Esophagus muscularis mucosa (tissue), 4 donors: ENCODE results near the gene CEP95. TPM values are rescaled to one million over a fixed set of nuclear protein-coding genes. Genes with fewer than 3 reads are reported as not detected.
"Not testable (repeated sequence)": the region's sequence is repeated elsewhere in the genome, so short reads cannot be mapped to it uniquely, and the experiment has no call there.

Source experiments
- DNase-seq: peaks from one replicate; pipeline ENCODE4 v3.0.0-alpha.2; 2017; ENCODE audit errors: extremely low spot score
- H3K27ac ChIP-seq, 4 donors: fragments of 200-600 bp; sonication (generic); replicated peaks in 1 of 4; 1 replicate in 3 of 4; 2 replicates in 1 of 4; pipeline ENCODE4 v1.5.1; 2016 to 2019; ENCODE audit warnings: mild to moderate bottlenecking in 1 of 4
- H3K27me3 ChIP-seq, 4 donors: fragments of 200-600 bp; sonication (generic); one replicate each; pipeline versions ENCODE4 v1.5.1 to v1.6.0; 2016 to 2019
- H3K36me3 ChIP-seq, 4 donors: fragments of 200-600 bp; sonication (generic); one replicate each; pipeline ENCODE4 v1.5.1; 2016 to 2019
- H3K4me1 ChIP-seq, 4 donors: fragments of 200-600 bp; sonication (generic); one replicate each; pipeline ENCODE4 v1.5.1; 2016 to 2019
- H3K4me3 ChIP-seq, 4 donors: fragments of 200-600 bp; sonication (generic); 1 replicate in 2 of 4; 2 replicates in 2 of 4; pipeline ENCODE4 v1.5.1; 2016 to 2019; ENCODE audit warnings: mild to moderate bottlenecking in 4 of 4, moderate library complexity in 1 of 4
- H3K9me3 ChIP-seq, 4 donors: fragments of 200-600 bp; sonication (generic); 1 replicate in 3 of 4; 2 replicates in 1 of 4; pipeline ENCODE4 v1.5.1; 2016 to 2019
- CTCF ChIP-seq, 3 experiments: fragments of 200-600 bp in 2 of 3; fragments of 450-650 bp in 1 of 3; sonication (generic) in 2 of 3; IDR thresholded peaks; one replicate each; pipeline ENCODE4 v1.5.1; 2017 to 2019; ENCODE audit warnings: antibody characterized with exemption in 3 of 3, mild to moderate bottlenecking in 2 of 3, moderate library complexity in 1 of 3
- EP300 ChIP-seq: sonication (generic); formaldehyde crosslinking; IDR thresholded peaks from one replicate; pipeline ENCODE4 v1.6.1; 2017; ENCODE audit warnings: antibody characterized with exemption
- POLR2A ChIP-seq: fragments of 450-650 bp; IDR thresholded peaks from one replicate; pipeline ENCODE4 v1.6.1; 2017; ENCODE audit warnings: antibody characterized with exemption, moderate library complexity, mild to moderate bottlenecking, low read depth
- POLR2AphosphoS5 ChIP-seq, 2 donors: sonication (generic); formaldehyde crosslinking; IDR thresholded peaks; one replicate each; pipeline ENCODE4 v1.6.1; 2017; ENCODE audit warnings: antibody characterized with exemption in 2 of 2
- WGBS: methylation state at CpG from one replicate; pipeline ENCODE4 v1.1.5; 2018; 5-methylcytosine and 5-hydroxymethylcytosine counted together
- intact Hi-C: fragments of 100-400 bp; cut with DNase I; formaldehyde crosslinking; loops from one replicate; pipeline ENCODE4 v1.15.1; 2023
- total RNA-seq, 4 donors: library from RNA; depleted of rRNA; stranded (reverse); fragments of >200 nt; gene quantifications; one replicate each; pipeline versions ENCODE4 v1.1.0 to v1.2.1, GENCODE V29; 2016

CEP95 gene
- 10 to 100 TPM; 24.6 to 39.5 (median 34.8) TPM for total RNA-seq

GRCh38 chr17:64506576-64507412, at the start of gene CEP95:
TSS of gene CEP95 (plus strand) at chr17:64506977. CDS start at chr17:64507098, 121 bp downstream.
- Histone ChIP-seq H3K9me3 (no peaks in the 10 kb centered on the region), H3K27ac (peak within 1 kb of the TSS; percentile 99 to 100 (median 99)), H3K4me3 (peak within 1 kb of the TSS; percentile 77 to 94 (median 90)), H3K4me1 (peaks cover 51 to 65% (median 54%) of the 10 kb centered on the region in 4 donors), H3K27me3 (no peaks in the 10 kb centered on the region), H3K36me3 (peaks cover 36 to 61% (median 54%) of the 10 kb centered on the region in 4 donors)
- TF ChIP-seq POLR2A (peak; percentile 71), CTCF (IDR thresholded peaks at IDR 0.05) (peak in 1 of 3 experiments; percentile 4), POLR2AphosphoS5 (IDR thresholded peaks at IDR 0.05) (peak; percentile 88 to 96), EP300 (no peak)
- intact Hi-C loops, result no loop called here
- WGBS, result 1% methylated on average over 39 of the region's 77 CpGs
- peak; percentile 98 for DNase-seq

GRCh38 chr17:64457156-64457555, 49.6 kb upstream of the CEP95 start:
- DNase-seq, result no peak
- TF ChIP-seq CTCF (IDR thresholded peaks at IDR 0.05) (no peak), POLR2AphosphoS5 (IDR thresholded peaks at IDR 0.05) (no peak), POLR2A (no peak), EP300 (no peak)
- H3K9me3 ChIP-seq, result no peaks in the 10 kb centered on the region
- no peak overlapping the region for H3K4me3 ChIP-seq
- WGBS, result 72% methylated on average over 7 of the region's 7 CpGs
- intact Hi-C loops, result no loop called here
- H3K27ac ChIP-seq, result no peak overlapping the region
- H3K27me3 ChIP-seq, result no peaks in the 10 kb centered on the region
- no peaks in the 10 kb centered on the region for H3K36me3 ChIP-seq
- H3K4me1 ChIP-seq, result peaks cover 0 to 5% (median 0%) of the 10 kb centered on the region in 4 donors

GRCh38 chr17:64458756-64459155, 48.0 kb upstream of the CEP95 start:
- Histone ChIP-seq H3K9me3 (no peaks in the 10 kb centered on the region), H3K4me3 (no peak overlapping the region), H3K27me3 (no peaks in the 10 kb centered on the region), H3K27ac (no peak overlapping the region), H3K4me1 (peaks cover 0 to 5% (median 0%) of the 10 kb centered on the region in 4 donors), H3K36me3 (no peaks in the 10 kb centered on the region)
- 75% methylated on average over 3 of the region's 8 CpGs for WGBS
- no peak for DNase-seq
- intact Hi-C loops, result no loop called here
- no peak for TF ChIP-seq EP300
- TF ChIP-seq CTCF (IDR thresholded peaks at IDR 0.05), result no peak
- TF ChIP-seq POLR2AphosphoS5 (IDR thresholded peaks at IDR 0.05), result no peak
- no peak for TF ChIP-seq POLR2A

- no peak for TF ChIP-seq EP300
- no peak for TF ChIP-seq POLR2AphosphoS5 (IDR thresholded peaks at IDR 0.05)
- TF ChIP-seq POLR2A, result no peak
- TF ChIP-seq CTCF (IDR thresholded peaks at IDR 0.05), result no peak
- H3K4me3 ChIP-seq, result no peak overlapping the region
- no peaks in the 10 kb centered on the region for H3K36me3 ChIP-seq
- peaks cover 0 to 5% (median 0%) of the 10 kb centered on the region in 4 donors for H3K4me1 ChIP-seq
- no peak overlapping the region for H3K27ac ChIP-seq
- no peaks in the 10 kb centered on the region for H3K9me3 ChIP-seq
- DNase-seq, result no peak
- no peaks in the 10 kb centered on the region for H3K27me3 ChIP-seq
- 91% methylated on average over 6 of the region's 6 CpGs for WGBS
- intact Hi-C loops, result no loop called here
These were observed 47.5 kb upstream of the CEP95 start for GRCh38 chr17:64459284-64459747.

GRCh38 chr17:64459818-64460217, 47.0 kb upstream of the CEP95 start:
- H3K9me3 ChIP-seq, H3K27ac ChIP-seq, H3K36me3 ChIP-seq, DNase-seq, H3K4me1 ChIP-seq, H3K27me3 ChIP-seq, intact Hi-C loops, H3K4me3 ChIP-seq: not testable (repeated sequence)
- 96% methylated on average over 7 of the region's 7 CpGs for WGBS
